Activated CD4-positive, alpha-beta T cell treated with anti-CD3 and anti-CD28 coated beads for 36 hours (primary cell): ENCODE results near the gene NCOA1. TPM values are rescaled to one million over a fixed set of nuclear protein-coding genes. Genes with fewer than 3 reads are reported as not detected.
"Not testable (repeated sequence)": the region's sequence is repeated elsewhere in the genome, so short reads cannot be mapped to it uniquely, and the experiment has no call there.

Experiments
- ATAC-seq: fragments of 200-7000 bp; cut with Tn5 transposase; one replicate; pipeline ENCODE4 v1.10.0; 2021; ENCODE audit warnings: mild to moderate bottlenecking, moderate library complexity
- CTCF ChIA-PET: fragments of 350-600 bp; sonication (Branson Sonifier 250); formaldehyde crosslinking; loops from one replicate; lab custom pipeline; 2021; ENCODE audit warnings: antibody characterized with exemption; lab: Charles Lee
- POLR2A ChIA-PET: fragments of 350-600 bp; sonication (Branson Sonifier 250); formaldehyde crosslinking; loops from one replicate; lab custom pipeline; 2021; ENCODE audit warnings: antibody characterized with exemption, inconsistent platforms; lab: Charles Lee
- DNase-seq: peaks from one replicate; pipeline ENCODE4 v3.0.0-alpha.2; 2020
- H3K27ac Mint-ChIP-seq: one replicate; pipeline ENCODE4 v1.8.0; 2021; ENCODE audit warnings: mixed read lengths
- H3K27me3 Mint-ChIP-seq: one replicate; pipeline ENCODE4 v1.8.0; 2021; ENCODE audit warnings: mixed read lengths
- H3K36me3 Mint-ChIP-seq: one replicate; pipeline ENCODE4 v1.8.0; 2021; ENCODE audit warnings: low read depth, mixed read lengths
- H3K4me1 Mint-ChIP-seq: one replicate; pipeline ENCODE4 v1.8.0; 2021; ENCODE audit warnings: mixed read lengths
- H3K4me3 Mint-ChIP-seq: one replicate; pipeline ENCODE4 v1.8.0; 2021; ENCODE audit warnings: mild to moderate bottlenecking, moderate library complexity, mixed read lengths
- H3K9me3 Mint-ChIP-seq: one replicate; pipeline ENCODE4 v1.8.0; 2021; ENCODE audit warnings: low read depth, mixed read lengths
- intact Hi-C, 2 experiments: fragments of 100-400 bp; cut with DNase I in 1 of 2; cut with micrococcal nuclease in 1 of 2; formaldehyde crosslinking; loops; one replicate each; pipeline versions ENCODE4 v1.14.2 to v1.15.1; 2022 to 2024; cut with DNase I, micrococcal nuclease
- total RNA-seq, 2 experiments: library from RNA; stranded (reverse); gene quantifications; one replicate each; pipeline ENCODE4 v1.2.3, GENCODE V29; 2021

NCOA1 gene
- total RNA-seq, 2 experiments from 2014 or later, result 20.6 to 29.3 TPM

DNA sequence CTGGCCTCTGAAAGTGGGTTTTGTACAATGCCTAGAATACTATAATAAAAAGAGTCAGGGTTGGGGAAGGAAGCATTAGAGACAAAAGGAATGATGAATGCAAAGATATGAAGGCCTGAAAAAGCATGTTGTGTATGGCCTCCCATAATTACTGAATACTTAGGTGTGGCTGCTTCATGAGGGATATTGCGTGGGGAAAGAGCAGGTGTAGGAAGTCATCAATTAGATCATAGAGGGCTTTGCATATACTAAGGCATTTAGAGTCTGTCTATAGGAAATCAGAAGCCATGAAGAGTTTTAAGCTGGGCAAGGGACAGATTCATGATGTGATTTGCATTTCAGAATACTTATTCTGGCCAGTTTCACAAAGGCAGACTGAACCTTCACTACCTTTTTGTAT, 48.2 kb downstream of the NCOA1 start:
- no peak for DNase-seq
- Mint-ChIP-seq H3K9me3 (peaks cover 44% of the 10 kb centered on the region), H3K27me3 (no peaks in the 10 kb centered on the region), H3K36me3 (peaks cover 45% of the 10 kb centered on the region), H3K4me3 (no peak overlapping the region), H3K27ac (no peak overlapping the region), H3K4me1 (peaks cover 30% of the 10 kb centered on the region)
- ATAC-seq, result no peak
- intact Hi-C loops, result no loop called here
- ChIA-PET CTCF (no interaction called here), POLR2A (no interaction called here)

DNA sequence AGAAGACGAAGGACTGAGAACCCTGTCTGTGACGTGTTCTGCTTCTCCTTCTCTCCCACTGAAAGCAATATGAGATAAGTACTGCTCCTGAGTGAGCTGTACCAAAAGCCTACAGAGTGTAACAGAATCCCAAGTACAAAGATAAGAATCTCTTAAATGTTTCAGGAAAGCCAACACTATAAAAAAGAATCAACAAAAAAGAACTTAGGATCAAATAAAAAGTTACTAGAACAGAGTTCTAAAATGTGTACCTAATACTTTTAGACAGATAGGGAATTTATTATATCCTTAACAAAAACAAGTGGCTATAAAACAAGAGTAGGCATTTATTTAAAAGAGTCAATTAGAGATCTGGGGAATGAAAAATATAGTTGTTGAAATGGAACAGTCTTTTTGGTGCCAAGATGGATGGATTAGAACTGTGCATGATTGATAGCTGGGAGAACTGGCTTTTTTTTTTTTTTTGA, 49.0 kb downstream of the NCOA1 start:
- no peak overlapping the region for H3K27ac Mint-ChIP-seq
- no peaks in the 10 kb centered on the region for H3K27me3 Mint-ChIP-seq
- H3K9me3 Mint-ChIP-seq, result peaks cover 40% of the 10 kb centered on the region
- intact Hi-C loops, result loop anchor here in 1 of 2 experiments (5.0 kb wide), 1 partner anchor 118 kb away; no protein-coding TSS in a partner anchor
- peaks cover 48% of the 10 kb centered on the region for H3K36me3 Mint-ChIP-seq
- ATAC-seq (no peak), DNase-seq (no peak)
- H3K4me3 Mint-ChIP-seq, result no peak overlapping the region
- ChIA-PET CTCF (no interaction called here), POLR2A (no interaction called here)
- H3K4me1 Mint-ChIP-seq, result peaks cover 32% of the 10 kb centered on the region

DNA sequence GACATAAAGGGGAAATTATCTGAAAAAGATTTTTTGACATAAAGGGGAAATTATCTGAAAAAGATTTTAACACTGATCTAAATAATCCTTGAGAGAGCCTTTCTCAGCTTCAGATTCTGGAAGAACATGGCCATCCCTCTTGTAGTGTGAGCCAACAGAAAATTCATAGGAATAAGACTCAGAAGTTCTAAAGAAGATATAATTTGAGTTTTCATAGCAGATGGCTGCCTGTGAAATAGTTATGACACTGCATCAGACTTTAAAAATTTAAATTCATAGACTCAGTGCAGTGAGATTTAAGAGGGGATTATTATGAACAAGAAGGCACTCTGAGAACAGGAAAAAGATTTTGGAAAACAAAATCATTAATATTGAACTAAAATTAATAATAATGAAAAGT, 50.6 kb downstream of the NCOA1 start:
- intact Hi-C loops, result loop anchor here in 1 of 2 experiments (5.0 kb wide), 1 partner anchor 119 kb away; no protein-coding TSS in a partner anchor
- no peak for DNase-seq
- no peak for ATAC-seq
- H3K27ac Mint-ChIP-seq, result no peak overlapping the region
- CTCF ChIA-PET, result interaction anchor here (0.5 kb wide), 1 partner anchor 1384 kb away, joined by 3 read pairs; no protein-coding TSS in a partner anchor
- H3K36me3 Mint-ChIP-seq, result peaks cover 42% of the 10 kb centered on the region
- POLR2A ChIA-PET, result no interaction called here
- no peak overlapping the region for H3K4me3 Mint-ChIP-seq
- H3K9me3 Mint-ChIP-seq, result peaks cover 38% of the 10 kb centered on the region
- H3K4me1 Mint-ChIP-seq, result peaks cover 23% of the 10 kb centered on the region
- H3K27me3 Mint-ChIP-seq, result no peaks in the 10 kb centered on the region

DNA sequence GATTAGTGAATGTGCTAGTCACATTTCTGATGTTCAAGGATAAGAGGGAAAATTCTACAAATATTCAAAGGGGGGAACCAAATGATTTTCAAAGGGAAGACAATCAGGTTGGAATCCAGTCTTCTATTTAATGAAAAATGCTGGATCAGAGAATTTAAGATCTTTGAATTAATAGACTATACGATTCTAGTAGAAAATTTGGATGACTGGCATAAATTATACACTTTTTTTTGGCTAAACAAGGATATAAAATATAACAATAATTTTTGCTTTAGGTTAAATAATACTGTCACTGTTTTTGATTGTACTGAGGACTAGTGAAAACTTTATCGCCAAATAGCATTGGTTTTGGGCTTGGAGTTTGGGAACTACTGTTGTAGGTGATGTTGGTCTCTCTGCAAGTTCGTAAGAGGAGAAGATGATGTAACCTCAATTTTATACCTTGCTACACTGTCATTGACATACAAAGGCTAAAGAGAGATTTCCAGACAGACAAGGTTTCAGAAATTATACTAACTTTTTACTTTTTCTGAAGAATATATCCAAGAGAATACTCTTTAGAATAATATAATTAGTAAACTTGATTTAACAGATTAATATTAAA, 51.3 kb downstream of the NCOA1 start:
- H3K4me1 Mint-ChIP-seq, result peaks cover 23% of the 10 kb centered on the region
- peaks cover 40% of the 10 kb centered on the region for H3K36me3 Mint-ChIP-seq
- H3K27me3 Mint-ChIP-seq, result no peaks in the 10 kb centered on the region
- H3K9me3 Mint-ChIP-seq, result peaks cover 40% of the 10 kb centered on the region
- H3K4me3 Mint-ChIP-seq, result no peak overlapping the region
- DNase-seq (no peak), ATAC-seq (no peak)
- H3K27ac Mint-ChIP-seq, result no peak overlapping the region
- ChIA-PET POLR2A (no interaction called here), CTCF (interaction anchor here (0.6 to 1.0 kb wide), 2 partner anchors 10 to 13 kb away, joined by 3 to 4 read pairs; no protein-coding TSS in a partner anchor)
- intact Hi-C loops, result loop anchor here in 1 of 2 experiments (5.0 kb wide), 1 partner anchor 120 kb away; no protein-coding TSS in a partner anchor

DNA sequence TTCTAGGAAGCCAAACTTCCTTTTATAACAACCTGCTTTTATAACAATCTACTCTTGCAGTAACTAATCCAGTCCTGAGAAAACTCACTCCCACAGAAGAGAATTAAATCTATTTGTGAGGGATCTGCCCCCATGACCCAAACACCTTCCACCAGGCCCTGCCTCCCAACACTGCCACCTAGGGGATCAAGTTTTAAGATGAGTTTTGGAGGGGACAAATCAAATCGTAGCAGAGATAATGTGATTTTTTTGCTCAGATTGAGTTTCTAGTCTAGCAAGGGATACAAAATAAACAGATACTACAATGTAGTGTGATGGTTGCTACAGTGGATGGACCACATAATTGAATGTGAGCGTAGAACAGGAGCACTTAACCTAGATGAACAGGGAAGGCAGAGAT, 52.2 kb downstream of the NCOA1 start:
- H3K27ac Mint-ChIP-seq, result peak overlapping the region; percentile 9
- DNase-seq (peak; percentile 18), ATAC-seq (no peak)
- no peaks in the 10 kb centered on the region for H3K27me3 Mint-ChIP-seq
- ChIA-PET POLR2A (no interaction called here), CTCF (interaction anchor here (1.0 kb wide), 1 partner anchor 11 kb away, joined by 4 read pairs; no protein-coding TSS in a partner anchor)
- peaks cover 45% of the 10 kb centered on the region for H3K9me3 Mint-ChIP-seq
- intact Hi-C loops, result loop anchor here in 1 of 2 experiments (5.0 kb wide), 1 partner anchor 121 kb away; no protein-coding TSS in a partner anchor
- H3K4me3 Mint-ChIP-seq, result no peak overlapping the region
- peaks cover 23% of the 10 kb centered on the region for H3K4me1 Mint-ChIP-seq
- peaks cover 46% of the 10 kb centered on the region for H3K36me3 Mint-ChIP-seq

DNA sequence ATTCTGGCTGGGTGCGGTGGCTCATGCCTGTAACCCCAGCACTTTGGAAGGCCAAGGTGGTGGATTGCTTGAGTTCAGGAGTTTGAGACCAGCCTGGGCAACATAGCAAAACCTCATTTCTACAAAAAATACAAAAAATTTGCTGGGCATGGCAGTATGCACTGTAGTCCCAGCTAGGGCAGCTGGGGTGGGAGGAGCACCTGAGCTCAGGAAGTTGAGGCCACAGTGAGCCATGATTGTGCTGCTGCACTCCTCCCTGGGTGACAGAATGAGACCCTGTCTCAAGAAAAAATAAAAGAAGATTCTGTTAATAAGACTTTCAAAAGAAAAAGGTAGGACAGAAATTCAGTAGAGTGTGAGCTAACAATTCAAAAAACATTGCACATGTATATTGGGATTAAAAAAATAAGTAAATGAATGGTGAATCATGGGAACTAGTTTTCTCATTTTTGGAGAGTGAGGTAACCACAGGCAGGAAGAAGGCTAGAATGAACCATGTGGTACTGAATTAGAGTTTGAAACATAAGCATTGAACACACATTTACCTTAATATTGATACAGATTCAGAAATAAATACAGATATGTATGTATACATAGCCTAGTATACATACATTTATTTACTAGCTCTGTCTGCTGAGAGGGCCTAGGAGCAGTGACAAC, 53.5 kb downstream of the NCOA1 start:
- Mint-ChIP-seq H3K9me3 (peaks cover 49% of the 10 kb centered on the region), H3K27ac (no peak overlapping the region), H3K36me3 (peaks cover 55% of the 10 kb centered on the region), H3K27me3 (no peaks in the 10 kb centered on the region), H3K4me3 (no peak overlapping the region), H3K4me1 (peaks cover 21% of the 10 kb centered on the region)
- intact Hi-C loops, result loop anchor here in 1 of 2 experiments (5.0 kb wide), 1 partner anchor 122 kb away; no protein-coding TSS in a partner anchor
- ATAC-seq (peak; percentile 47), DNase-seq (no peak)
- ChIA-PET POLR2A (no interaction called here), CTCF (no interaction called here)

DNA sequence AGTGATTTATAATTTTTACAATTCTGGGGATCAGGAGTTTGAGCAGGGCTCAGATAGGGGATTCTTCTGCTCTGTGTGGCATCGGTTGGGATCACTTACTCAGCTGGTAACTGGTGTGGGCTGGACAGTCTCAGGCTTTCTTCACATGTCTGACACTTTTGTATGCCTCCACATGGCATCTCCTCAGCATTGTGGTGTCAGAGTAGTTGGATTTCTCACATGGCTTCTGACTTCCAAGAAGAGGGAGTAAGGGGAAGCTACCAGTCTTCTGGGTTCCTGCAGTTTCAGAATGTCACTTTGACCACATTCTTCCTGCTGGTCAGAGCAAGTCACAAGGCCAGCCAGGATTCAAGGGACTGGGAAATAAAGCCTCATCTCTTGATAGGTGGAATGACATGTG, 55.6 kb downstream of the NCOA1 start:
- Mint-ChIP-seq H3K27me3 (no peaks in the 10 kb centered on the region), H3K4me3 (no peak overlapping the region), H3K4me1 (peaks cover 30% of the 10 kb centered on the region), H3K9me3 (peaks cover 41% of the 10 kb centered on the region), H3K27ac (no peak overlapping the region), H3K36me3 (peaks cover 43% of the 10 kb centered on the region)
- CTCF ChIA-PET, result no interaction called here
- POLR2A ChIA-PET, result no interaction called here
- no peak for ATAC-seq
- no peak for DNase-seq
- intact Hi-C loops, result no loop called here

DNA sequence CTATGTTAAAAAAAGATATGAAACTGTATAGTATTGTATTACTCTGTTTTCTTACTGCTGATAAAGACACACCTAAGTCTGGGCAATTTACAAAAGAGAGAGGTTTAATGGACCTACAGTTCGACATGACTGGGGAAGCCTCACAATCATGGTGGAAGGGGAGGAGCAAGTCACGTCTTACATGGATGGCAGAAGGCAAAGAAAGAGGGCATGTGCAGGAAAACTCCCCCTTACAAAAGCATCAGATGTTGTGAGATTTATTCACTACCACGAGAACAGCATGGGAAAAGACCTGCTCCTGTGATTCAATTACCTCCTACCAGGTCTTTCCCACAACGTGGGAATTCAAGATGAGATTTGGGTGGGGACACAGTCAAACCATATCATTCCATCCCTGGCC, 57.0 kb downstream of the NCOA1 start:
- intact Hi-C loops, result no loop called here
- peaks cover 37% of the 10 kb centered on the region for H3K9me3 Mint-ChIP-seq
- H3K27ac Mint-ChIP-seq, result no peak overlapping the region
- H3K36me3 Mint-ChIP-seq, result peaks cover 36% of the 10 kb centered on the region
- CTCF ChIA-PET, result no interaction called here
- POLR2A ChIA-PET, result no interaction called here
- ATAC-seq (no peak), DNase-seq (no peak)
- H3K4me3 Mint-ChIP-seq, result no peak overlapping the region
- H3K27me3 Mint-ChIP-seq, result no peaks in the 10 kb centered on the region
- H3K4me1 Mint-ChIP-seq, result peaks cover 33% of the 10 kb centered on the region

DNA sequence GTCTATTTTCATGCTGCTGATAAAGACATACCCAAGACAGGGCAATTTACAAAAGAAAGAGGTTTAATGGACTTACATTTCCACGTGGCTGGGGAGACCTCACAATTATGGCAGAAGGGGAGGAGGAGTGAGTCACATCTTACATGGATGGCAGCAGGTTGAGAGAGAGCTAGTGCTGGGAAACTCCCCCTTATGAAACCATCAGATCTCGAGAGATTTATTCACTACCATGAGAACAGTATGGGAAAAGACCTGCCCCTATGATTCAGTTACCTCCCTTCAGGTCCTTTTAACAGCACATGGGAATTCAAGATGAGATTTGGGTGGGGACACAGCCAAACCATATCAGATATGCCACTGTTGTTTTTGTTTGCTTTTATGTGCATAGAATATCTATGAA, 59.2 kb downstream of the NCOA1 start:
- Mint-ChIP-seq H3K27ac (peak overlapping the region; percentile 22), H3K4me1 (peaks cover 16% of the 10 kb centered on the region), H3K9me3 (peaks cover 28% of the 10 kb centered on the region), H3K36me3 (peaks cover 37% of the 10 kb centered on the region)
- CTCF ChIA-PET, result interaction anchor here (1.2 to 1.7 kb wide), 2 partner anchors 10 to 23 kb away, joined by 3 to 4 read pairs; no protein-coding TSS in a partner anchor
- intact Hi-C loops, result loop anchor here in 1 of 2 experiments (10.0 kb wide), 1 partner anchor 554 kb away; no protein-coding TSS in a partner anchor
- DNase-seq (peak; percentile 10), ATAC-seq (peak; percentile 63)
- H3K27me3 Mint-ChIP-seq, POLR2A ChIA-PET, H3K4me3 Mint-ChIP-seq: not testable (repeated sequence)

DNA sequence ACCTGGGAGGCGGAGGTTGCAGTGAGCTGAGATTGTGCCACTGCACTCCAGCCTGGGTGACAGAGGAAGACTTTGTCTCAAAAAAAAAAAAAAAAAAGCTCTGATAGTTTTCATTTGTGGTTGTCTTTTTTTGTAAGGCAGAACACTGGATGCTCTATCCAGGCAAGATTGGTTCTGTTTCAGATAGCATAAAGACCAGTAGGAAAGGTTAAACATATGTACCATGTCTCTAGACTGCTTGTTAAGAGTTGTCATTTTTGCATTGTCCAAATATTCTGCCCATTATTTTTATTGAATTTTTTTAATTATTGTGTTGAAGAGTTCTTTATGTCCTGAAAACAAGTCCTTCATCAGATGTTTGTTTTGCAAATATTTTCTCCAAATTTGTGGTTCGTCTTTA, 60.0 kb downstream of the NCOA1 start:
- Mint-ChIP-seq H3K4me1 (peaks cover 16% of the 10 kb centered on the region), H3K9me3 (peaks cover 30% of the 10 kb centered on the region), H3K36me3 (peaks cover 44% of the 10 kb centered on the region), H3K27ac (no peak overlapping the region), H3K27me3 (no peaks in the 10 kb centered on the region), H3K4me3 (no peak overlapping the region)
- intact Hi-C loops, result loop anchor here in 1 of 2 experiments (10.0 kb wide), 1 partner anchor 554 kb away; no protein-coding TSS in a partner anchor
- DNase-seq, result no peak
- ATAC-seq, result no peak
- ChIA-PET CTCF (interaction anchor here (0.7 to 1.7 kb wide), 3 partner anchors 9 to 64 kb away, joined by 3 to 4 read pairs (median 4); no protein-coding TSS in a partner anchor), POLR2A (no interaction called here)

DNA sequence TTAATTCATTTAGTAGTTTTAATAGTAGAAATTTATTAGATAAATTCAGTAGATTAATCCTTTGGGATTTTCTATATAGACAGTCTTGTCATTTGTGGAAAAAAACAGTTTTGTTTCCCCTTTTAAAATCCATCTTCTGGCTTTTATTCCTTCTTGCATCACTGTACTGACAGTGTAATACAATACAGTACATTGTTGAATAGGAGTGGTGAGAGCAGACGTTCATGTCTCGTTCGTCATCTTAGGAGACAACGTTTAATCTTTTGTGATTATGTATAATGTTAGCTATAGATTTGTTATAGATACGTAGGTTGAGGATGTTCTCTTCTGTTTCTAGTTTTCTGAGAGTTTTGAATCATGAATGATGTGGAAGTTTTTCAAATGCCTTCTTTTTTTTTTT, 61.8 kb downstream of the NCOA1 start:
- Mint-ChIP-seq H3K4me1 (peaks cover 16% of the 10 kb centered on the region), H3K27ac (no peak overlapping the region), H3K27me3 (no peaks in the 10 kb centered on the region), H3K36me3 (peaks cover 54% of the 10 kb centered on the region), H3K9me3 (peaks cover 32% of the 10 kb centered on the region), H3K4me3 (no peak overlapping the region)
- no peak for DNase-seq
- no peak for ATAC-seq
- ChIA-PET CTCF (no interaction called here), POLR2A (interaction anchor here (0.5 kb wide), 1 partner anchor 255 kb away, joined by 3 read pairs; no protein-coding TSS in a partner anchor)
- intact Hi-C loops, result loop anchor here in 1 of 2 experiments (10.0 kb wide), 1 partner anchor 552 kb away; no protein-coding TSS in a partner anchor
